Effector memory CD4-positive, alpha-beta T cell (primary cell): ENCODE measurements around the gene COL6A2.
"Not testable (repeated sequence)": the region's sequence is repeated elsewhere in the genome, so short reads cannot be mapped to it uniquely, and the experiment has no call there.

Experiments
- DNase-seq, 3 donors: peaks; one replicate each; pipeline ENCODE4 v3.0.0-alpha.2; 2020
- H3K27ac ChIP-seq: 2 replicates; pipeline ENCODE4 v1.7.0; 2013; ENCODE audit warnings: mild to moderate bottlenecking, low read length, moderate library complexity; ENCODE audit not compliant: insufficient read depth, poor library complexity, severe bottlenecking
- H3K27me3 ChIP-seq: replicated peaks from 2 replicates; pipeline ENCODE4 v1.7.0; 2013; ENCODE audit warnings: mild to moderate bottlenecking, low read length; ENCODE audit not compliant: insufficient read depth, control insufficient read depth, poor library complexity, severe bottlenecking
- H3K36me3 ChIP-seq: 2 replicates; pipeline ENCODE4 v1.7.0; 2013; ENCODE audit warnings: mild to moderate bottlenecking, low read length, moderate library complexity; ENCODE audit not compliant: control insufficient read depth, insufficient read depth
- H3K4me1 ChIP-seq: 2 replicates; pipeline ENCODE4 v1.7.0; 2013; ENCODE audit warnings: low read length, mild to moderate bottlenecking; ENCODE audit not compliant: control insufficient read depth, insufficient read depth, poor library complexity, severe bottlenecking
- H3K4me3 ChIP-seq: 2 replicates; pipeline ENCODE4 v1.7.0; 2013; ENCODE audit warnings: low read length, low read depth, mild to moderate bottlenecking; ENCODE audit not compliant: insufficient read depth, poor library complexity, severe bottlenecking
- H3K9me3 ChIP-seq: 2 replicates; pipeline ENCODE4 v1.7.0; 2013; ENCODE audit warnings: mild to moderate bottlenecking, low read length, moderate library complexity; ENCODE audit not compliant: control insufficient read depth

The COL6A2 gene

DNA sequence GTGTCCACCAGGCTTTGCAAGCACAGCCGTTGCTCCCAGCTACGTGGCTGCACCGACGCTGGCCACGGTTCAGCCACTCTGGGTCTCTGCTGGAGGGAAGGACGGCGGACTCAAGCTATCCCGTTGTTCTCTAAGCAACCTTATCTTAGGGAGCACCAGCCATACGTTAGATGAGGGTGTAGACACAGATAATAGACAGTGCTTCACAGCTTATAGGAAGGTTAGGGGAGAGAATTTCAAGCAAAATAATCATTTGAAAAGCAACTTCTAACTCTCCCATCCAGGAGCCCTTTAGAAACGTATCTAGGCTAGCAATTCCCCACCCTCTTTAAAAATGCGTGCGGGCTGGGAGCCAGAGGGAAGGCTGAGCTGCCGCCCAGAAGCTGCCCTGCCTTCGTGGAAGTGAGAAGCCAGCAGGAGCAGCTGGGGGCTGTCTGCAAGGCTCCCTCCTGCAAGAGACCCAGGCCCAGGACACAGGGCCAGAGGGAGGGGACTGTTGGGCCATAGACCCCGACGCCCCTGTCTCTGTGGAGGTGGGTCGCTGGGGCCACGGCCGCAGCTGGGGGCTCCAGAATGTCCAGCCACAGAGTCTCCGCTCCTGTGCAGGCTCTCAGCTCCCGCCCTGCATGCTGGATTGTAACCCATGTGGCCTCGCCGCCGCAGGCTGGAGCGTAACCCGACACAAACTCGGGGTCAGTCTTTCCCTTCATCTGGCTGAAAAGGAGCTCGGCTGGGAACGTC lies 31.2 kb upstream of the COL6A2 start:
- Histone ChIP-seq H3K36me3 (no peaks in the 10 kb centered on the region), H3K27ac (no peak overlapping the region), H3K4me3 (no peak overlapping the region), H3K9me3 (peaks cover under 1% of the 10 kb centered on the region), H3K27me3 (peaks cover 9% of the 10 kb centered on the region), H3K4me1 (no peaks in the 10 kb centered on the region)
- DNase-seq = no peak

DNA sequence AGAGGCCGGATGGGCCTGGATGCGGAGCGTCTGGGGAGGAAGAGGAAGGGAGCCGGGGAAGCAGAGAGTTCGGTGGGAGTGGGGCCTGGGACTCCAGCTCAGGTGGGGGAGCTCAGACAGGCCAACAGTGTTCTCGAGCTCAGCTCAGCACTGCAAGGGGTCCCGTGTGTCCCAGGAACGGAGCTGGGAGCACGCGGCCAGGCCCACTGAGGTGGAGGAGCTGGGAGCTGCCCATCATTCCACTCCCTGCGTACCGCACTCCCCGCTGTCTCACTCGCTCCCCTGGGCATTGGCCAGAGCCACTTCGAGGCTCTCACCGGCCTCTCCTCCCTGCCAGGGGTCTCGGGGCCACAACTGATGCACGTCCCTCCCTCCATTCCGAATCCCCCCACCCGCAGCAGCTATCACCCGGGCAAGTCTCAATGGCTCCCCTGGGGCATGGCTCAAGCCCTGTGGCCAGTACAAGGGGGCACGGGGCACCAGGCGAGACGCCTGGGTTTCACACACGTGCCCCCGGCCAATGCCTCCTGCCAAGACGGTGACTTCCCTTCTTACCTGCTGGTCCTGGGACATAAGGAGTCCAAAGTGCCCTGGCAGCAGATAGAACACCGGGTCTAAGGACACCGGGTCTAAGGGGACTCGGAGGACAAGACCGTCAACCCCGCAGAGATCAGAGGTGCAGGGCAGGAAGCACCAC lies 30.3 kb upstream of the COL6A2 start:
- Histone ChIP-seq H3K4me1 (no peaks in the 10 kb centered on the region), H3K4me3 (no peak overlapping the region), H3K36me3 (no peaks in the 10 kb centered on the region), H3K27me3 (peaks cover 6% of the 10 kb centered on the region), H3K9me3 (no peaks in the 10 kb centered on the region), H3K27ac (no peak overlapping the region)
- no peak for DNase-seq

DNA sequence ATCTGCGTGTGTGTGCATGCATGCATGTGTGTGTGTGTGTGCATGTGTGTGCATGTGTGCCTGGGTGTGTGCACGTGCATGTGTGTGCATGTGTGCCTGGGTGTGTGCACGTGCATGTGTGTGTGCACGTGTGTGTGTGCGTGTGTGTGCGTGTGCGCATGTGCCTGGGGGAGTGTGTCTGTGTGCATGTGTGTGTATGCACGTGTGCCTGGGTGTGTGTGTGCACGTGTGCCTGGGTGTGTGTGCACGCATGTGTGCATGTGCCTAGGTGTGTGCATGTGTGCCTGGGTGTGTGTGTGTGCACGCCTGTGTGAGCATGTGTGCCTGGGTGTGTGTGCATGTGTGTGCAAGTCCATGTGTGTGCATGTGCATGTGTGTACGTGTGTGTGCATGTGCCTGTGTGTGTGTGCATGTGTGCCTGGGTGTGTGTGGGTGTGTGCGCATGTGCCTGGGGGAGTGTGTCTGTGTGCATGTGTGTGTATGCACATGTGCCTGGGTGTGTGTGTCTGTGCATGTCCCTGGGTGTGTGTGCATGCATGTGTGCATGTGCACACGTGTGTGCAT lies 29.3 kb upstream of the COL6A2 start:
- H3K36me3 ChIP-seq = no peaks in the 10 kb centered on the region
- no peak for DNase-seq
- H3K4me1 ChIP-seq = no peaks in the 10 kb centered on the region
- no peaks in the 10 kb centered on the region for H3K9me3 ChIP-seq
- no peaks in the 10 kb centered on the region for H3K27me3 ChIP-seq
- no peak overlapping the region for H3K27ac ChIP-seq
- H3K4me3 ChIP-seq = no peak overlapping the region

DNA sequence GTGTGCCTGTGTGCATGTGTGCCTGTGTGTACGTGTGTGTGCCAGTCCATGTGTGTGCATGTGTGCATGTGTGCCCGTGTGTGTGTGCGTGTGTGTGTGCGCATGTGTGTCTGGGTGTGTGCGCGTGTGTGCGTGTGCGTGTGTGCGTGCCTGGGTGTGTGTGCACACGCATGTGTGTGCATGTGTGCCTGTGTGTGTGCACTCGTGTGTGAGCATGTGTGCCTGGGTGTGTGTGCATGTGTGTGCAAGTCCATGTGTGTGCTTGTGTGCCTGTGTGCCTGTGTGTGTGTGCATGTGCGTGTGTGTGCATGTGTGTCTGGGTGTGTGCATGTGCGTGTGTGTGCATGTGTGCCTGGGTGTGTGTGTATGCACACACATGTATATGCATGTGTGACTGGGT lies 28.7 kb upstream of the COL6A2 start:
- H3K4me1 ChIP-seq = no peaks in the 10 kb centered on the region
- no peak for DNase-seq

DNA sequence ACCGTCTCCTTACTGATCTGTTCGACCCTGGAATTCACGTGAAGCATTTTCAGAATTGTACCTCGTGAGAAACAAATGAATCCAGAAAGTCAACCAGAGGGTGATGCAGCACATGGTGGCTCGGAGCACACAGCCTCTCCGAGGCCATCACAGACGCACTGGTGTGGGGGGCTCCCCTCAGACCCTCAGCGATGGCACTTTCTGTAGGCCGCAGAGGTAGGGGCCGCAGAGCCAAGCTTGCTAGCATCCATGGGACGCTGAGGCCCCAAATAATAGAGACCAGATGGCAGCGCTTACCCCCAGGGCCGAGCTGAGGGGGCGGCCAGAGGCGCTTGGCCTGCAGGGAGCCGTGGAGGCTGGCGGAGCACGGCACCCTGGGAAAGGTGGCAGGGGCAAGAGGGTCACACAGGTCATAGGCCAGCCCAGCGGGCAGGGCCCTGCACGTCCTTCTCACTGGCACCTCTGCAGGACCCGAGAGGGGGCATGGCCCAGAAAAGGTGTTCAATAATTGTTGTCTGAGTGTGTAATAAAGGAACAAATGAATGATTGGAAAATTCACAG lies 28.1 kb upstream of the COL6A2 start:
- no peaks in the 10 kb centered on the region for H3K36me3 ChIP-seq
- no peaks in the 10 kb centered on the region for H3K27me3 ChIP-seq
- no peaks in the 10 kb centered on the region for H3K4me1 ChIP-seq
- H3K9me3 ChIP-seq = no peaks in the 10 kb centered on the region
- H3K4me3 ChIP-seq = no peak overlapping the region
- H3K27ac ChIP-seq = no peak overlapping the region
- DNase-seq = no peak

More for the DNA sequence above, 28.7 kb upstream of the COL6A2 start:
- Histone ChIP-seq H3K27ac (no peak overlapping the region), H3K4me3 (no peak overlapping the region), H3K36me3 (no peaks in the 10 kb centered on the region), H3K27me3 (no peaks in the 10 kb centered on the region), H3K9me3 (no peaks in the 10 kb centered on the region)

DNA sequence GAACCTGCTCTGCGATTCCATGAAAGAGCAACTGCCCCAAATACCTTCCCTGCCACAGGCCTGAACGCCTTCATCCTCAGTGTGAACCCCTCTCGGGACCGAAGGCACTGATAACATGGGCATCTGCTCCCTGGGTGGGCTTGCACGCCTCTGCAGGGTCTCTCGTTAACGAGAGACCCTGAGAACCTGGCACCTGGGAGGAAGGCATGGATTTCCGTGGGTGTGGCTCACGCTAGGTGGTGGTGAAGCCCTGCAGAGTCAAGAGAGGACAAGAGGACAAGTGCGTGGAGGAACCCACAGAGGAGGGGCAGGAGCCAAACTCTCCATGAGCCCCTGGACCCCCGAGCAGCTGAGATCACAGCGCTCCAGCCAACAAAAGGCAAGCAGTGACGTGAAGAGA lies 26.8 kb upstream of the COL6A2 start:
- no peaks in the 10 kb centered on the region for H3K9me3 ChIP-seq
- H3K36me3 ChIP-seq = no peaks in the 10 kb centered on the region
- no peak for DNase-seq
- no peak overlapping the region for H3K27ac ChIP-seq
- H3K4me3 ChIP-seq = no peak overlapping the region
- H3K27me3 ChIP-seq = no peaks in the 10 kb centered on the region
- H3K4me1 ChIP-seq = no peaks in the 10 kb centered on the region

DNA sequence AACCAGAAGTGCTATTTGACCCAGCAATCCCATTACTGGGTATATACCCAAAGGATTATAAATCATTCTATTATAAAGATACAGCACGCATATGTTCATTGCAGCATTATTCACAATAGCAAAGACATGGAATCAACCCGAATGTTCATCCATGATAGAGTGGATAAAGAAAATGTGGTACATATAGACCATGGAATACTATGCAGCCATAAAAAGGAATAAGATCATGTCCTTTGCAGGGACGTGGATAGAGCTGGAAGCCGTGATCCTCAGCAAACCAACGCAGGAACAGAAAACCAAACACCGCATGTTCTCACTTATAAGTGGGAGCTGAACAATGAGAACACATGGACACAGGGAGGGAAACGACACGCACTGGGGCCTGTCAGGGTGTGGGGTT lies 21.2 kb upstream of the COL6A2 start:
- H3K36me3 ChIP-seq, H3K27ac ChIP-seq, H3K4me1 ChIP-seq, H3K27me3 ChIP-seq, H3K9me3 ChIP-seq, H3K4me3 ChIP-seq, DNase-seq: not testable (repeated sequence)

DNA sequence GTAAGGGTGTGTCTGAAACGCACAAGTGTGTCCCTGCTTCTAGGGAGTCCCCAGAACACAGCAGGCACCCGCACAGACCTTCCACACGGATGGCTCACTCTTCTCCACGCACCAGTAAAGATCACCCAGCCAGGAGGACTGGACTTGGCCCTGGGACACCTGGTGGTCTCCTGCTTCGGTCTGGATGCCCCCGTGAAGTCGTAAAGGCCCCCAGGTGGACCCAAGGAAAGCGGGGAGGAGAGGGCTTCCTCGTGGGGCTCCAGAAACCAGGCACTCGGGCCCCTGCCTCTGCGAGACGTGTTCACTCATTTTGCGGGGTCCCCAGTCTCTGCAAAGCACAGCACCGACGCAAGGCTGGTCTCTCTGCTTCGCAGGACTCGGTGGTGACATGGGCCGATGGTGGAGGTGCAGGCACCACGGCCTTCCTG lies 20.2 kb upstream of the COL6A2 start:
- Histone ChIP-seq H3K36me3 (no peaks in the 10 kb centered on the region), H3K27ac (no peak overlapping the region), H3K9me3 (no peaks in the 10 kb centered on the region), H3K4me3 (no peak overlapping the region), H3K4me1 (no peaks in the 10 kb centered on the region), H3K27me3 (no peaks in the 10 kb centered on the region)
- no peak for DNase-seq

DNA sequence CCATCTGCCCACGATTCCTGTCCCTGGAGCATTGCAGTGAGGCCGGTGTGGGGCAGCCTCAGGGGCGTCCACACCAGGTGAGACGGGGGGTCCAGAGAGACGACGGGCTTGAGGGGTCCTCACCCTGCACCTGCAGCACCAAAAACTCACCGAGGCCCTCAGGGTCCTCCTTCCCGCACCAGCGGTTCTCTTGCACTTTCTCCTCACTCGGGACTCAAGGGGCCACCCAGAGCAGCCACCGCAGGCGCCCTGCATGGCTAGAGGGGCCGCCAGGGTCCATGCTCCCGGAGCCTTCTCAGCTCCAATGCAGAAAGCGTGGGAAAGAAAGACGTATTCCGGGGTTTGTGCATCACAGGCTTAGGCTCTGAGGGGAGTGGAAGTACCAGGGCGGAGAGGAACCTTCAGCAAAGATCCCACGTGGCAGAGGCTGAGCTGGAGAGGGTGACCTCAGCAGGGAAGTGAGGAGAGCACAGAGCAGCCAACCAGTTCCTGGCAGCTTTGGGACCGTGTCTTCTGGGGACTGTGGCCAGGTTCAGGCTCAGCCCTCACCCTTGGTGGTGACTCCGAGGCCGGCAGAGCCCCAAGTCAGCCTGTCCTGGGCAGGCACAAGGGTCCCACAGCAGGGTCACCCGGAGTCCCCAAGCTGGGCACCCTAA lies 19.5 kb upstream of the COL6A2 start:
- Histone ChIP-seq H3K9me3 (no peaks in the 10 kb centered on the region), H3K27me3 (no peaks in the 10 kb centered on the region), H3K4me1 (no peaks in the 10 kb centered on the region), H3K27ac (no peak overlapping the region), H3K4me3 (no peak overlapping the region), H3K36me3 (no peaks in the 10 kb centered on the region)
- DNase-seq = no peak
